Upper lobe of right lung (tissue), 1 donor: ENCODE results near the gene CHD5. TPM values are rescaled to one million over a fixed set of nuclear protein-coding genes. Genes with fewer than 3 reads are reported as not detected.

ENCODE experiments used
- ATAC-seq: fragments of 200-7000 bp; cut with Tn5 transposase; one replicate; pipeline ENCODE4 v1.9.1; 2020; ENCODE audit warnings: mild to moderate bottlenecking, moderate library complexity
- DNase-seq: peaks from one replicate; pipeline ENCODE4 v3.0.0-alpha.2; 2020
- H3K27ac ChIP-seq: fragments of 200-600 bp; one replicate; pipeline ENCODE4 v1.8.0; 2022
- H3K27me3 ChIP-seq: fragments of 200-600 bp; one replicate; pipeline ENCODE4 v1.8.0; 2022; ENCODE audit warnings: mild to moderate bottlenecking
- H3K36me3 ChIP-seq: fragments of 200-600 bp; one replicate; pipeline ENCODE4 v1.8.0; 2022
- H3K4me1 ChIP-seq: fragments of 200-600 bp; one replicate; pipeline ENCODE4 v1.8.0; 2022
- H3K4me3 ChIP-seq: fragments of 200-600 bp; one replicate; pipeline ENCODE4 v1.8.0; 2022; ENCODE audit warnings: mild to moderate bottlenecking
- H3K9me3 ChIP-seq: fragments of 200-600 bp; one replicate; pipeline ENCODE4 v1.8.0; 2022
- intact Hi-C: fragments of 100-400 bp; cut with DNase I; formaldehyde crosslinking; loops from one replicate; pipeline ENCODE4 v1.11.0; 2022
- total RNA-seq: library from RNA; stranded (reverse); fragmentation: NEBNext Ultra II Directional; extraction: Animal tissue kit (Norgen Biotek cat#: 25700); gene quantifications from one replicate; pipeline ENCODE4 v1.2.1, GENCODE V29; 2021
- TF ChIP-seq, protein P1 (sequence below): fragments of 200-600 bp; IDR thresholded peaks from one replicate; pipeline ENCODE4 v1.8.0; 2022; ENCODE audit warnings: antibody characterized with exemption
- donor health status: DM: no; HTN: yes; CAD: no; lungs with severe emphysema.

Gene CHD5
- total RNA-seq, 1 donor from 2014 or later = 0.23 TPM

DNA sequence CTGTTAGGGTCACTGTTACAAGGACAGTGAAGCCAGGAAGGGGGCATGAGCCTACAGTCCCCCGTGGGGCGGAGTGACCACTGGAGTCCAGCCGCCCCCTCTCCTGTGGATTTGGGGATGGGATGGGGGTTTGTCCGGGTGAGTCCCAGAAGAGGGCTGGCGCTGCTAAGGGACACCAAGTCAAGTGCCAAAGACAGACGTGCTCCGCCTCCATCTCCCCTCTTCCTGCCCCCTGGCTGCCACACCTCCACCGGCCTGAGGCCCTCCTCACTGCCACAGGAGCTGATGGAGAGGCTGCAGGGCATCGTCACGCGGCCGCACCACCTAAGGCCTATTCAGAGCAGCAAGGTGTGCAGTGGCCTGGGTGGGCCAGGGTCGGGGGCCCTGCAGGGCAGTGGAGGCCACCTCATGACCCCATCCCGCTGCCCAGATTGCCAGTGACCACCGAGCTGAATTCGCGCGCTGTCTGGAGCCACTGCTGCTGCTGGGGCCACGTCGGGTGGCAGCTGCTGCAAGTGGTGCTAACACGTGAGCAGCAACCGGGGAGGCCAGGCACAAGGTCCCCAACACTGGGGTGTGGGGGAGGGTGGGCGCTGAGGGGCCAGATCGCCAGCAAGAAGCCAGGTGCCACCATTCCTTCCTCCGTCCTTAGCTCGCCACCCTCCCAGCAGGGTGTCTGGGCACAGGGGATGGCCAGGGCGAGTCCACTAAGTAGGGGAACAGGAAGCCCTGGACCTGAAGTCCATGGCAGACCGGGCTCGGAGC lies 30.7 kb upstream of the CHD5 start:
- DNase-seq (no peak), ATAC-seq (no peak)
- no peak overlapping the region for H3K4me3 ChIP-seq
- intact Hi-C loops = no loop called here
- H3K4me1 ChIP-seq = peaks cover 23% of the 10 kb centered on the region
- TF ChIP-seq, protein P1, sequence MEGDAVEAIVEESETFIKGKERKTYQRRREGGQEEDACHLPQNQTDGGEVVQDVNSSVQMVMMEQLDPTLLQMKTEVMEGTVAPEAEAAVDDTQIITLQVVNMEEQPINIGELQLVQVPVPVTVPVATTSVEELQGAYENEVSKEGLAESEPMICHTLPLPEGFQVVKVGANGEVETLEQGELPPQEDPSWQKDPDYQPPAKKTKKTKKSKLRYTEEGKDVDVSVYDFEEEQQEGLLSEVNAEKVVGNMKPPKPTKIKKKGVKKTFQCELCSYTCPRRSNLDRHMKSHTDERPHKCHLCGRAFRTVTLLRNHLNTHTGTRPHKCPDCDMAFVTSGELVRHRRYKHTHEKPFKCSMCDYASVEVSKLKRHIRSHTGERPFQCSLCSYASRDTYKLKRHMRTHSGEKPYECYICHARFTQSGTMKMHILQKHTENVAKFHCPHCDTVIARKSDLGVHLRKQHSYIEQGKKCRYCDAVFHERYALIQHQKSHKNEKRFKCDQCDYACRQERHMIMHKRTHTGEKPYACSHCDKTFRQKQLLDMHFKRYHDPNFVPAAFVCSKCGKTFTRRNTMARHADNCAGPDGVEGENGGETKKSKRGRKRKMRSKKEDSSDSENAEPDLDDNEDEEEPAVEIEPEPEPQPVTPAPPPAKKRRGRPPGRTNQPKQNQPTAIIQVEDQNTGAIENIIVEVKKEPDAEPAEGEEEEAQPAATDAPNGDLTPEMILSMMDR = no peak
- H3K36me3 ChIP-seq = no peaks in the 10 kb centered on the region
- no peaks in the 10 kb centered on the region for H3K9me3 ChIP-seq
- H3K27me3 ChIP-seq = peaks cover 15% of the 10 kb centered on the region
- H3K27ac ChIP-seq = no peak overlapping the region

DNA sequence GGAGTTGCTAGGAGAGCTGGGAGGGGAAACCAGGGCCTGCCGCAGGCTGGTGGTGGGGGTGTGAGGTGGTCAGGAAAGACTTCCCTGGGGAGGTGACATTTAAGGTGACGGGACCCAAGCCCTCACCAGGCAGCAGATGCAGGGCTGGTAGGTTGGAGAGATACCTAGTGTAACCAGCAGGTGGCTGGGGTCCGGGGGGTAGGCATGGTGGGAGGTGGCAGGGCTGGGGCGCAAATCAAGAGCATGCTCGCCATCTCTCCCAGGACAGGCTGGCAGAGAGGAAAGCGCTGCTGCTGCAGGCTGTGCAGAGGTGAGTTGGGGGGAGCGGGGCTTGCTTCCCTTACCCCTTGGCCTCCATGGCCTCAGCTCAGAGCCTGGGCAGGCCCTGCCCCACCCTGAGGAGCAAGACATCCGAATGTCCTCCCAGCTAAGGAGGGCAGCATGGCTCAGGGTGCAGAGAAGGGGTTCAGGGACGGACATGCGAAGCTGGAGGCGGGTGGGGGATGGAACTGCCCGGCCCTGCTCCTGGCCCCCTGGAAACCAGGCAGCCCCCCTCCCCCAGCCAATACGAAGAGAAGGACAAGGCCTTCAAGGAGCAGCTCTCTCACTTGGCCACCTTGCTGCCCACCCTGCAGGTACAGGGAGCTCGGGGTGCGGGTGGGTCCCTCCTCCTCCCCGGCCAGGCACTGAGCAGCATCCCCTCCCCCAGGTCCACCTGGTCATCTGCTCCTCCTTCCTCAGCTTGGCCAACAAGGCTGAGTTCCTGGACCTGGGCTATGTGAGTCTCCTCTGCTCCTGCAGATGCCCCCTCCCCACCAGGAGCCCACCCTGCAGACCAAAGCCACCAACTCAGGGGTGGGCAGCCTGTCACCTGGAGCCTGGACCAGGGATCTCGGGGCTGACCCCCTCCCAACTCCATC lies 29.8 kb upstream of the CHD5 start:
- H3K27ac ChIP-seq = no peak overlapping the region
- no peaks in the 10 kb centered on the region for H3K36me3 ChIP-seq
- TF ChIP-seq, protein P1 = no peak
- H3K27me3 ChIP-seq = peaks cover 18% of the 10 kb centered on the region
- peaks cover 31% of the 10 kb centered on the region for H3K4me1 ChIP-seq
- ATAC-seq (no peak), DNase-seq (no peak)
- no peaks in the 10 kb centered on the region for H3K9me3 ChIP-seq
- intact Hi-C loops = no loop called here
- peak overlapping the region; percentile 48 for H3K4me3 ChIP-seq

DNA sequence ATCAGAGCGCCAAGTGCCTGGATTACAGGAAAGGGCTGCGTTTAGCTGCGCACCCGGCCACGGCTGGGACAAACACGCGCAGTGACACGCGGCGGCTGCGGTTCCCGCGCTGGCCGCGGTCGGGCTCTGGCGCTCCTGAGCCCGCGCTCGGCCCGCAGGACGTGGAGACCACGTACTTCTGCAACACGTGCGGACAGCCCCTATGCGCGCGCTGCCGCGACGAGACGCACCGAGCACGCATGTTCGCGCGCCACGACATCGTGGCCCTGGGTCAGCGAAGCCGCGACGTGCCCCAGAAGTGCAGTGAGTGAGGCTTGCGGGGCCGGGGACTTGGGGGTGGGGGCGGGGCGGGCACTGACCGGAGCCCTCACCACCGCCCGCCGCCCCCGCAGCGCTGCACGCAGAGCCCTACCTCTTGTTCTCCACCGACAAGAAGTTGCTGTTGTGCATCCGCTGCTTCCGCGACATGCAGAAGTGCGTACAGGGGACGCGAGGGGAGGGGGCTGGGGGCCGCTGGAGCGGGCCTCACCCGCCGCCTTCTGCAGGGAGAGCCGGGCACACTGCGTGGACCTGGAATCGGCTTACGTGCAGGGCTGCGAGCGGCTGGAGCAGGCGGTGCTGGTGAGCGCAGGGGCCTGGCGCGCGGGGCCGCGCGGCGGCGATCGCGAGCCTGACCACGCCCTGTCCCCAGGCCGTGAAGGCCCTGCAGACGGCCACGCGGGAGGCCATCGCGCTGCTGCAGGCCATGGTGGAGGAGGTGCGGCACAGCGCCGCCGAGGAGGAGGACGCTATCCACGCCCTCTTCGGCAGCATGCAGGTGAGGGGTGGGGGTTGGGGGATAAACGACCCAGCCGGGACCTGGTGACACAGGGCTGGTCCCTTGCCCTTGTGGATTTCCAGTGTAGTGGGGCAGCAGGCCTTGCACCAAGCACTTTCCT lies 28.9 kb upstream of the CHD5 start:
- peaks cover 34% of the 10 kb centered on the region for H3K4me1 ChIP-seq
- no peak overlapping the region for H3K27ac ChIP-seq
- ATAC-seq (peak; percentile 64), DNase-seq (peak; percentile 76)
- TF ChIP-seq, protein P1 = peak; percentile 59
- peak overlapping the region; percentile 48 for H3K4me3 ChIP-seq
- intact Hi-C loops = no loop called here
- no peaks in the 10 kb centered on the region for H3K36me3 ChIP-seq
- H3K9me3 ChIP-seq = no peaks in the 10 kb centered on the region
- peaks cover 18% of the 10 kb centered on the region for H3K27me3 ChIP-seq

DNA sequence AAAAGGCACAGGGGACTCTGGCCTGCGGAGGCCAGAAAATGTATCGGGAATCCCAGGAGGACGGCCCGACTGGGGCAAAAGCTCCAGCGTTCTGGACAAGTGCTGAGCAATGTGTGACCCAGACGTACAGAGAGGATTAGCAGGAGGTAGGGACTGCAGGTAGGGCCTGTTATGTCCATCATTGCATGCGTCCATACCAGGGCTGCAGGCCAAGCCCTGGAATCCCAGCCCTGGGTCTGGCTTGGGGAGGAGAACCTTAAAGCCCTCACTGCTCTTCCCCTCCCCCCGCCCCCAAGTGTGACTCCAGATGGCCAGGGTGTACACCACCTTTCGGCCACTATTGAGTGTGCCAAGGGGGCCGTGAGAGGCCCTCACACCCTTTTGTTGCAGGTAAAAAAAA lies 27.8 kb upstream of the CHD5 start:
- ATAC-seq = no peak
- Histone ChIP-seq H3K36me3 (no peaks in the 10 kb centered on the region), H3K4me3 (no peak overlapping the region), H3K4me1 (peaks cover 34% of the 10 kb centered on the region), H3K9me3 (no peaks in the 10 kb centered on the region), H3K27ac (no peak overlapping the region), H3K27me3 (peaks cover 18% of the 10 kb centered on the region)
- TF ChIP-seq, protein P1 = no peak
- intact Hi-C loops = no loop called here
- no peak for DNase-seq
